H9 (cell line): ENCODE data around the gene MRPL52. TPM values are rescaled to one million over a fixed set of nuclear protein-coding genes. Genes with fewer than 3 reads are reported as not detected.
"Not testable (repeated sequence)": the region's sequence is repeated elsewhere in the genome, so short reads cannot be mapped to it uniquely, and the experiment has no call there.

Source experiments
- DNase-seq: peaks from one replicate; pipeline ENCODE4 v3.0.0-alpha.2; 2017
- H2AFZ ChIP-seq: one replicate; pipeline ENCODE4 v1.6.1; 2013; ENCODE audit warnings: mild to moderate bottlenecking, low read length, control low read depth, moderate library complexity
- H2AK5ac ChIP-seq: 2 replicates; pipeline ENCODE4 v1.6.1; 2013; ENCODE audit warnings: low read length, control low read depth, mixed read lengths; ENCODE audit not compliant: insufficient read length
- H2BK120ac ChIP-seq: one replicate; pipeline ENCODE4 v1.6.1; 2013; ENCODE audit warnings: low read depth, mild to moderate bottlenecking, low read length, control low read depth, inconsistent platforms; ENCODE audit not compliant: poor library complexity, severe bottlenecking
- H2BK12ac ChIP-seq: 2 replicates; pipeline ENCODE4 v1.6.1; 2013; ENCODE audit warnings: low read length, control low read depth, mixed read lengths, low read depth; ENCODE audit not compliant: insufficient read length
- H2BK15ac ChIP-seq: 2 replicates; pipeline ENCODE4 v1.6.1; 2013; ENCODE audit warnings: low read depth, low read length, control low read depth
- H2BK20ac ChIP-seq: one replicate; pipeline ENCODE4 v1.6.1; 2013; ENCODE audit warnings: low read depth, mild to moderate bottlenecking, low read length, control low read depth, inconsistent platforms; ENCODE audit not compliant: poor library complexity, severe bottlenecking
- H2BK5ac ChIP-seq: 2 replicates; pipeline ENCODE4 v1.6.1; 2013; ENCODE audit warnings: low read length, control low read depth, mixed read lengths; ENCODE audit not compliant: insufficient read length
- H3K14ac ChIP-seq: 2 replicates; pipeline ENCODE4 v1.6.1; 2013; ENCODE audit warnings: low read length, control low read depth; ENCODE audit not compliant: insufficient read depth
- H3K18ac ChIP-seq: 2 replicates; pipeline ENCODE4 v1.6.1; 2013; ENCODE audit warnings: low read depth, mild to moderate bottlenecking, mixed read lengths, low read length, control low read depth; ENCODE audit not compliant: insufficient read length
- H3K23ac ChIP-seq: 2 replicates; pipeline ENCODE4 v1.6.1; 2013; ENCODE audit warnings: low read length, control low read depth, mixed read lengths, low read depth; ENCODE audit not compliant: insufficient read length
- H3K23me2 ChIP-seq: 2 replicates; pipeline ENCODE4 v1.6.1; 2013; ENCODE audit warnings: low read depth, mild to moderate bottlenecking, mixed read lengths, low read length, control low read depth; ENCODE audit not compliant: insufficient read length, poor library complexity, severe bottlenecking
- H3K27ac ChIP-seq: 2 replicates; pipeline ENCODE4 v1.5.1; 2013; ENCODE audit warnings: low read length, control low read depth, mixed read lengths, low read depth; ENCODE audit not compliant: insufficient read length
- H3K27me3 ChIP-seq: 2 replicates; pipeline ENCODE4 v1.6.1; 2013; ENCODE audit warnings: low read length, control low read depth, inconsistent platforms; ENCODE audit not compliant: insufficient read depth
- H3K4ac ChIP-seq: 2 replicates; pipeline ENCODE4 v1.6.1; 2013; ENCODE audit warnings: low read depth, mild to moderate bottlenecking, control low read depth, inconsistent platforms, low read length, moderate library complexity
- H3K4me1 ChIP-seq: 2 replicates; pipeline ENCODE4 v1.6.1; 2013; ENCODE audit warnings: low read length, control low read depth, inconsistent platforms; ENCODE audit not compliant: insufficient read depth
- H3K4me2 ChIP-seq: 2 replicates; pipeline ENCODE4 v1.6.1; 2013; ENCODE audit warnings: low read length, control low read depth, mixed read lengths; ENCODE audit not compliant: insufficient read length, insufficient read depth
- H3K56ac ChIP-seq: 2 replicates; pipeline ENCODE4 v1.6.1; 2013; ENCODE audit warnings: low read depth, mild to moderate bottlenecking, mixed read lengths, low read length, control low read depth; ENCODE audit not compliant: insufficient read length
- H3K79me1 ChIP-seq: 2 replicates; pipeline ENCODE4 v1.6.1; 2013; ENCODE audit warnings: low read depth, mild to moderate bottlenecking, moderate library complexity, low read length, control low read depth, inconsistent platforms; ENCODE audit not compliant: insufficient read depth, poor library complexity, severe bottlenecking
- H3K79me2 ChIP-seq: 2 replicates; pipeline ENCODE4 v1.6.1; 2013; ENCODE audit warnings: low read length, control low read depth, inconsistent platforms; ENCODE audit not compliant: insufficient read depth
- H3K9ac ChIP-seq: 2 replicates; pipeline ENCODE4 v1.6.1; 2013; ENCODE audit warnings: low read length, control low read depth, mixed read lengths; ENCODE audit not compliant: insufficient read length; ENCODE audit errors: extremely low read depth
- H3K9me3 ChIP-seq: one replicate; pipeline ENCODE4 v1.6.1; 2013; ENCODE audit warnings: low read depth, low read length, inconsistent platforms; ENCODE audit not compliant: control insufficient read depth
- H3T11ph ChIP-seq: one replicate; pipeline ENCODE4 v1.6.1; 2013; ENCODE audit warnings: mild to moderate bottlenecking, low read length, control low read depth, inconsistent platforms
- H4K20me1 ChIP-seq: one replicate; pipeline ENCODE4 v1.6.1; 2013; ENCODE audit not compliant: control insufficient read depth, insufficient read length, insufficient read depth
- H4K5ac ChIP-seq: 2 replicates; pipeline ENCODE4 v1.6.1; 2013; ENCODE audit warnings: low read depth, mild to moderate bottlenecking, mixed read lengths, low read length, control low read depth; ENCODE audit not compliant: insufficient read length
- H4K8ac ChIP-seq: replicated peaks from 2 replicates; pipeline ENCODE4 v1.6.1; 2013; ENCODE audit warnings: low read length, control low read depth, mixed read lengths, low read depth; ENCODE audit not compliant: insufficient read length
- H4K91ac ChIP-seq: 2 replicates; pipeline ENCODE4 v1.6.1; 2013; ENCODE audit warnings: low read depth, mild to moderate bottlenecking, moderate library complexity, mixed read lengths, low read length, control low read depth; ENCODE audit not compliant: insufficient read length
- H3K27ac Mint-ChIP-seq, 3 experiments: 2 replicates in 2 of 3; 3 replicates in 1 of 3; pipeline ENCODE4 v1.8.0; 2020 to 2021; ENCODE audit warnings: mixed read lengths in 3 of 3, mild to moderate bottlenecking in 1 of 3, moderate library complexity in 1 of 3
- H3K27me3 Mint-ChIP-seq: 2 replicates; pipeline ENCODE4 v1.8.0; 2021; ENCODE audit warnings: low read depth, mild to moderate bottlenecking, moderate library complexity, mixed read lengths
- H3K36me3 Mint-ChIP-seq, 3 experiments: 2 replicates in 2 of 3; 3 replicates in 1 of 3; pipeline ENCODE4 v1.8.0; 2020 to 2021; ENCODE audit warnings: low read depth in 3 of 3, mixed read lengths in 3 of 3; ENCODE audit not compliant: insufficient read depth in 1 of 3
- H3K4me1 Mint-ChIP-seq, 2 experiments: 2 replicates each; pipeline ENCODE4 v1.8.0; 2020; ENCODE audit warnings: mixed read lengths in 2 of 2
- H3K4me3 Mint-ChIP-seq, 2 experiments: 2 replicates in 1 of 2; 3 replicates in 1 of 2; pipeline ENCODE4 v1.8.0; 2020 to 2021; ENCODE audit warnings: mild to moderate bottlenecking in 2 of 2, mixed read lengths in 2 of 2, moderate library complexity in 1 of 2
- H3K9me3 Mint-ChIP-seq, 2 experiments: 2 replicates in 1 of 2; 3 replicates in 1 of 2; pipeline ENCODE4 v1.8.0; 2020; ENCODE audit warnings: mild to moderate bottlenecking in 2 of 2, mixed read lengths in 2 of 2, moderate library complexity in 1 of 2
- CTCF ChIP-seq: fragments of 200-600 bp; sonication (generic); conservative IDR thresholded peaks from 3 replicates; pipeline ENCODE4 v1.8.0; 2021; ENCODE audit warnings: antibody characterized with exemption, mild to moderate bottlenecking
- WGBS: extraction: QIAGEN DNeasy Blood & Tissue Kit; methylation state at CpG from one replicate; pipeline ENCODE4 v1.1.7; 2013; ENCODE audit warnings: missing lambda C conversion rate, low lambda C conversion rate, mixed read lengths; ENCODE audit not compliant: insufficient read length; ENCODE audit errors: extremely low coverage; 5-methylcytosine and 5-hydroxymethylcytosine counted together
- total RNA-seq: library from RNA; stranded (reverse); gene quantifications from 2 replicates; pipeline ENCODE4 v1.2.1, GENCODE V29; 2021

MRPL52 gene
- total RNA-seq, 1 experiment from 2014 or later = 190 TPM

GRCh38 chr14:22856428-22856827, 26.7 kb downstream of the MRPL52 start:
- no peaks in the 10 kb centered on the region for H3K79me2 ChIP-seq
- no peak for TF ChIP-seq CTCF
- no peaks in the 10 kb centered on the region for H3K4me1 ChIP-seq
- Mint-ChIP-seq H3K27ac (no peak overlapping the region), H3K4me1 (peaks cover 4% of the 10 kb centered on the region in 2 experiments), H3K27me3 (no peaks in the 10 kb centered on the region), H3K36me3 (no peaks in the 10 kb centered on the region), H3K4me3 (no peak overlapping the region), H3K9me3 (peaks cover 0 to 3% of the 10 kb centered on the region in 2 experiments; a peak in 2 of 5 replicates)
- H3K9me3 ChIP-seq = no peaks in the 10 kb centered on the region
- no peaks in the 10 kb centered on the region for H3K27me3 ChIP-seq
- no peak overlapping the region for H3T11ph ChIP-seq
- no peak overlapping the region for H2AK5ac ChIP-seq
- no peak overlapping the region for H3K56ac ChIP-seq
- H3K4me2 ChIP-seq = no peak overlapping the region
- no peak overlapping the region for H3K14ac ChIP-seq
- H2BK12ac ChIP-seq = no peak overlapping the region
- H3K27ac ChIP-seq = no peak overlapping the region
- no peaks in the 10 kb centered on the region for H3K79me1 ChIP-seq
- no peak overlapping the region for H3K18ac ChIP-seq
- DNase-seq = no peak
- no peak overlapping the region for H3K9ac ChIP-seq
- H2BK5ac ChIP-seq = no peak overlapping the region
- H2BK120ac ChIP-seq = no peak overlapping the region
- H2BK15ac ChIP-seq = no peak overlapping the region
- no peak overlapping the region for H4K5ac ChIP-seq
- no peaks in the 10 kb centered on the region for H4K20me1 ChIP-seq
- H4K91ac ChIP-seq = no peak overlapping the region
- H2BK20ac ChIP-seq = no peak overlapping the region
- H2AFZ ChIP-seq = no peak overlapping the region
- no peaks in the 10 kb centered on the region for H3K23me2 ChIP-seq
- H3K23ac ChIP-seq = no peak overlapping the region
- H4K8ac ChIP-seq = no peak overlapping the region
- H3K4ac ChIP-seq = no peak overlapping the region
- WGBS = no CpG with 5 or more reads among the region's 5 CpGs

- not testable (repeated sequence) for H2BK20ac ChIP-seq, H3K4me2 ChIP-seq, H3T11ph ChIP-seq, H3K79me1 ChIP-seq, DNase-seq, H3K4me3 Mint-ChIP-seq, H3K4me1 Mint-ChIP-seq, H3K9ac ChIP-seq, H3K36me3 Mint-ChIP-seq, H3K4ac ChIP-seq, H3K9me3 ChIP-seq, H3K14ac ChIP-seq, H2BK120ac ChIP-seq, H3K27me3 ChIP-seq, H3K9me3 Mint-ChIP-seq, H3K4me1 ChIP-seq, H2BK5ac ChIP-seq, H3K18ac ChIP-seq, H4K91ac ChIP-seq, H4K8ac ChIP-seq, H3K23ac ChIP-seq, H2BK15ac ChIP-seq, H3K27ac Mint-ChIP-seq, H3K27me3 Mint-ChIP-seq, H2AK5ac ChIP-seq, H2BK12ac ChIP-seq, H3K56ac ChIP-seq, H3K27ac ChIP-seq, H3K23me2 ChIP-seq, H2AFZ ChIP-seq, H4K5ac ChIP-seq, H3K79me2 ChIP-seq, H4K20me1 ChIP-seq
- WGBS = no CpG with 5 or more reads among the region's 3 CpGs
Measured at GRCh38 chr14:22860377-22860776, 30.7 kb downstream of the MRPL52 start.
